Activated T-cell treated with anti-CD3 and anti-CD28 coated beads, Interleukin-2, amount 50 U/mL, for 1 hour (primary cell): ENCODE measurements around the gene WWOX.

ENCODE experiments used
- DNase-seq: peaks from one replicate; pipeline ENCODE4 v3.0.0-alpha.2; 2020

The WWOX gene

DNA sequence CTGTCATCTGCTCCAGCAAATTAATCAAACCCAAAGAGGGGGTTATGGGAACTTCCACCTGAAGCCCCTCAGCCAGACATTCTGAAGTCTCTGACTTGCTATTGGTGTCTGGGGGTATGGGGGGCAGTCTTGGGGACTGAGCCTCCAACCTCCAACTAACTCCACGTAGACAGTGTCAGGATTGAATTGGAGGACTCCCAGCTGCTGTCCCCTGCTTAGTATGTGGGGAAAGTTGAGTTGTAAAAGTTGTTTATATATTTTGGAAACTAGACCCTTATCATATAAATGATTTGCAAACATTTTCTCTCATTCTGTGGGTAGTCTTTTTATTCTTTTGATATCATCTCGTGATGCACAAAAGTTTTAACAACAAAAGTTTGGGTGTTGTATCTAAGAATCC is 689.2 kb downstream of the WWOX start:
- DNase-seq: no peak

GRCh38 chr16:78789561-78789960 is 690.1 kb downstream of the WWOX start:
- DNase-seq: no peak

DNA sequence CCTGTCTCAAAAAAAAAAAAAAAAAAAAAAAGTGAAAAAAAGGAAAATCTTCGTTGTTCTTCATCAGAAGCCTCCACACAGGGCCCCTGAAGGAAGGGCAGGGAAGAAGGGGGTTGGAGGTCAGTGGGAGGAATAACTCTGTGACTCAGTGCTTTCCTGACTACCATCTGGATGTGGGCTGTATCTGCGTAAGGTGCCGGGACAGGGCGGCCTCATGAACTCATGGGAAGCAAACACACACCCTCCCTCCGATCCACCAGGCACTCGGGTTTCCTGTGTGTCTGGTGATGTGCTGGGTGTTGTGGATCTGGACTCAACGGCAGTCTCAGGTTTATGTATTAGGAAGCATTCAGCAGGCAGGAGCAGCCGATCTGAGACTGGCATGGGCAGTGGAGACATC is 691.6 kb downstream of the WWOX start:
- DNase-seq: no peak

DNA sequence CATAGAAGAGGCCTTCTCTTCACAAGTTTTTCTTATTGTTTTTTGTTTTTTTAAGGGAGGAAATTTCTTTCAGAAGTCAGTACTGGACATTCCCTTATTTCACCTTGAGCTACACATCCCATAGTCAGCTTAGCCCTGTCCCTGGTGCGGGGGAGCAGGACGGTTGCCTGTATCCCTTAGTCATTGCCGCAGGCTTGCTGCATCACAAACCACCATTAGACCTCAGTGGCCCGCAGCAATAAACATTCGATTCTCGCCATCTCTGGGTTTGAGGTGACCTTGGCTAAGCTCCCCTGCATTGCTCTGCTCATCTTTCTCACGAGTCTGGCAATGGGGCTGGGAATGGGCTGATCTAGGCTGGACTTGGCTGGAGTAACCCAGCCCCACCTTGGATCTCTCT is 692.5 kb downstream of the WWOX start:
- DNase-seq: no peak

DNA sequence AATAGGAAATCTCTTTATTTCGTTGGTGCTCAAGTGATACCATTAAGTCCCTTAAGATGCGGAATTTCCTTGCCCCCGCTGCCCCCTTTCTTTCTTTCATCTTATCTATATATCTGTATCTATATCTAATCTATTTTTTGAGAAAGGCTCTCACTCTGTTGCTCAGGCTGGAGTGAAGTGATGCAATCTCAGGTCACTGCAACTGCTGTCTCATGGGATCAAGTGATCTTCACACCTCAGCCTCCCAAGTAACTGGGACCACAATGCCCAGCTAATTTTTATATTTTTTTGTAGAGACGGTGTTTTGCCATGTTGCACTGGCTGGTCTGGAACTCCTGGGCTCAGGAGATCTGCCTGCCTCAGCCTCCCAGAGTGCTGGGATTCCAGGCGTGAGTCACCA is 693.5 kb downstream of the WWOX start:
- no peak for DNase-seq

GRCh38 chr16:78794581-78795250 is 695.3 kb downstream of the WWOX start:
- no peak for DNase-seq

DNA sequence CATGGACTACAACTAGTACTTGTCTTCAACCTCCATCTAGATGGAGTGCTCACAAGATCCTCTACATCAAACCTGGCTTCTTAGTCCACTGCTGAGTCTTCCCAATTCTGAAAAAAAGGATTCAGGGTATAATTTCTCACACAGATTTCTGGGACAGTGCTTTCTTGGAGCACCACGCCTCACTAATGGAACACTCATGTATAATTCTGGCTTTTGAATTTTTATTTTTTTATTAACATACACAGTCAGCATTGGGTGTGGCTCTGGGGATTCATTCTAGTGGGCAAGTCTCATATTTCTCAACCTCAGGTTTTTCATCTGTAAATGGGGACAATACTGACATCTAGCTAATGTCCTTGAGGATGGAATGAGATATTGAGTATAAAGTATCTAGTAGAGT is 696.0 kb downstream of the WWOX start:
- DNase-seq: no peak

DNA sequence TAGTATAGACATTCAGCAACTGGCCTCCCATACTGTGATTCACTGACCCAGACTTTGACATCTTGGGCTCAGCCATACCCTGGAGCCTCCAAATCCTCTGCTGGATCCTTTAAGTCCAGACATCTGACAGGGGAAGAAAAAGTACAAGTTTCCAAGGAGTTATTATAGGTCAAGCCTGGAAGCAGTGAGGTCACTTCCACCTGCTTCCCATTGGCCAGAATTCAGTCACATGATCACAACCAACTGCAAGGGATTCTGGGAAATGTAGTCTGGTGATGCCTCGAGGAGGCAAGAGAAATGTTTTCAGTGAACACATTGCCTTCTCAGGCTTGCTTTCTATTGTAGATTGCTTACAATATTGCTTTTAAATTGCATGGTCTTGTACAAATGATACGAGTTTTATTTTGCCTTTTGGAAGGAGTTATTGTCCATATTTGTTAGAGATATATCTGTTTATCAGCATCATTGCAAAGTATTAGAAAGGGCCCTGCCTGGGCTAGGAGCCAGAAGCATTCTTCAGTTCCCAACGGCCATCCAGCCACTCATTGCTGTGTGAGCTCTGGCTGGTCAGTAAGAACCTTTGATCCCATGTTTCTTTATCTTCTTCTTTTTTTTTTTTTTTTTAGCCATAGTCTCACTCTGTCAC is 696.9 kb downstream of the WWOX start:
- no peak for DNase-seq

DNA sequence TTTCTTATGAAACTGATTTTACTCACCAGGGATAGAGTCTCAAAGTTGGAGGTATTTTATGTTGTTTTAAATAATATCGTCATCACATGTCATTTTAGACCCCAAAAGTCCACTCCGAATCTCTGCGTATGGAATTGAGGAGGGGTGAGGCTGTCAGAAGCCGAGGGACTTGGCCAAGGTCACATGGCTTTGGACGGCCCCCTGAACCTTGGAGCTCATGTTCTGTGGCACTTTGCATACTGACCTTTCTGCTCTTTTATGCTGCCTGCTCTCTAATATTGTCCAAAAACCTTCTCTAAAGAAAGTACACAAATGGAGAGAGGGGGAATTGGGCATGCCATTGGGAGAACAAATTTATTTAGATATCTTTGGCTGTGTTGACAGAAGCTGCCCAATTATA is 700.0 kb downstream of the WWOX start:
- no peak for DNase-seq

- DNase-seq: no peak
Observed at GRCh38 chr16:78800523-78800922, 701.1 kb downstream of the WWOX start.

DNA sequence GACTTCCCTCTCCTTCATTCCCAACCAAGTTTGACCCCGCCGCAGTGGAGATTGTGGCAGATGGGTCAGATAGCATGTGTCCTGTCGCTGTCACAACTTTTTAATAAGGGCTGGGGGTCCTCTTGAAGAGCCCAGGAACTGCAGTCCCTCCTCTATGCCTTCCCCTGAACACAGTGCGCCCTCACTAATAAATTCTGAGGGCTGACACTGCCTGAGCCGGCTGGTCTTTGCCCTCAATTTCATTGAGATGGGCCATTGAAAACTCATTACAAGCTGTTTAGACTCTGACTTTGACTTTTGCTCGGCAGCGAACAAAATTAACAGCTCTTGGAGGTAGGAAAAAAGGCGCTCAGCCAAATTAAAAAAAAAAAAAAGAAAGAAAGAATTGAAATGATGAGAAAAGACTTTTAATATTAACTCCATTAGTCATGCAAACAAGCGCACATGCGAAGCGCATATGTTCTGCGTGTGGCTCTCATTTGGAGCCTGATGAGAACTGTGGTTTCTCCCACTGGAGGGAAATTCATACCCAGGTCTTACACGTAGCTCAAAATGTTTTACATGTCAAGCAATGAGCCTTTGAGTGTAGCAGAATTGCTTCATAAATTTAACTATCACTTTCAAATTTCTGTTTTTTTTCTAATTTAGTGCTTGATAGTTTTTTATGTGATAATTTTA is 704.7 kb downstream of the WWOX start:
- DNase-seq: no peak

- DNase-seq: no peak
Observed at GRCh38 chr16:78805556-78805955, 706.1 kb downstream of the WWOX start.

- DNase-seq: no peak
Observed at GRCh38 chr16:78811247-78811646, 711.8 kb downstream of the WWOX start.

GRCh38 chr16:78812582-78812981 is 713.1 kb downstream of the WWOX start:
- no peak for DNase-seq

- DNase-seq: no peak
Observed at GRCh38 chr16:78813661-78814311, 714.3 kb downstream of the WWOX start.

DNA sequence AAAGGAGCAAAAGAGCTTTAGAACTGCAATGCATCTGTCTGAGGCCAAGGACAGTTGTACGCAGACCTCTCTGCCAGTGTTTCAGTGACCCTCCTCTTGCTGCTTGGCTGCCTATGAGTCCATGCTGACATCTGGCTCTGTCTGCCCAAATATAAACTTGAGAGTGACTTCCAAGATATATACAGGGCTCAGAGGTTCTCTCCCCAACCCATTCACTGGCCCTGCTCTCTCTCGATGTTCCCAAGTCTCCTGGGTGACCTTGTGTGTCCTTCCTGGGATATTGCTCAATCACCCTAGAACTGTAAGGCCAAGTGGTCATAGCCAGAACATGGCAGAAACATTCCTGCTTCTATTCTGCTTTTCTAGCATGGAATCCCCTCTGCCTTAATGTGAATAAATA is 716.3 kb downstream of the WWOX start:
- DNase-seq: no peak

DNA sequence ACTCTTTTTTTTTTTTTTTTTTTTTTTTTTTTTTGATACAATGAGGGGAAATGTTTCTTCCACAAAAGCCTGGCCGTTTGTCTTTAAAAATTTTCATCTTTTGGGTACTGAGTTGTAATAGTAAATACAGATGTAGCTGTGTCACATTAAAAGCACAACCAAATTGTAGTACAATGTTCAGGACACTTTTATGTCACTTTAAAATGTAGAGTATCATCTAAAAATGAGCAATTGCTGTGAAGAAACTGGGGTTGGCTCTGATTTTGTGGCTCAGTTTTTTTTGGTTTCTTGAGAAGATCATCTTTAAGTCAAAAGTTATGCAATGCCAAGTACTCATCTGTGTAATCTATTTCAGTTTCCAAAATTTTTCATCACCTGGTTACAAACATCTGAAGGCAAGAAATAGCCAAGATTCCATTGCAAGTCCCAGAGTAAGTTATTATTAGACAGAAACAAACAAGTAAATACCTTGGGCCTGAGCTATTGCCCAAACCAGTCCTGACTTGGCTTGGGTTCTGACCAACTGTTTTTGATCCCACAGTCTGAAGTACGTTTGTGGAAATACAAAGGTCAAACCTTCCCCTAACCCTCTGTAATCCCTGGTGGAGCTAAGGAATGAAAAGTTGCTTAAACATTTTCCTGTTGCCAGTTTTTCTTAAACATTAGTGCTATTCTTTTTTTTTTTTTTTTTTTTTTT is 717.2 kb downstream of the WWOX start:
- no peak for DNase-seq

- no peak for DNase-seq
Observed at GRCh38 chr16:78817200-78817739, 717.8 kb downstream of the WWOX start.

DNA sequence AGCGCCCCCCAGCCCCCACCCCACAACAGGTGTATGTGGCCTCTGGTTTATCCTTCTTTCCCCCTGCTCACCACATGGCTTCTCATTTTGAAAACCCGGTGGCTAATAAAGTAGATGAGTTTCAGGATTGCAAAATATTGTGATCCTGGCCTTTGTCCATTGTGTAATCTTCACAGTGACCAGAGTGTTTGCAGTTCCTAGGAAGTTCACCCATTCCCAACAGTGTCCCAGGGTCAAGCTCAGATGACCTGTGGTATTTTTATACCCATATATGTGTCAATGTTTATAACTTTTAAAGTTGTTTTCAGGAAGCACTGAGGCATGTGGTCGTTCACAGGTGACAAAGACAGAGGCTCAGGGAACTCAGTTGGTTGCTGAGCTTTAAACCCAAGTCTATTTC is 721.9 kb downstream of the WWOX start:
- DNase-seq: no peak

- DNase-seq: no peak
Observed at GRCh38 chr16:78822509-78822908, 723.1 kb downstream of the WWOX start.

- DNase-seq: no peak
Observed at GRCh38 chr16:78823027-78823426, 723.6 kb downstream of the WWOX start.

DNA sequence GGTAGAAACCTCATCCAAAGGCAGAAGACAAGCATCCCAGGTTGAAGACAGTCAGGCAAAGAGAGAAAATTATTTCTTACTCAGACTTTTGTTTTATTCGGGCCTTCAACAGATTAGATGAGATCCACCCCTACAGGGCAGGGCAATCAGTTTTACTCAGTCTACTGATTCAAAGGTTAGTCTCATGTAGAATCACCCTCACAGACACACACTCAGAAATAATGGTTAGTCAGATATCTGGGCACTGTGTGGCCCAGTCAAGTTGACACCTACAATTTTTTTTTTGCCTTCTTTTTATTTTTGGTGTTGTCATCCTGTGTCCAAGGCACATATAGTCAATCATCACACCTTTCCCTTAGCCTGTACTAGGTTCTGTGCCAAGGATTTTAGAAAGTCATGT is 729.8 kb downstream of the WWOX start:
- DNase-seq: no peak

DNA sequence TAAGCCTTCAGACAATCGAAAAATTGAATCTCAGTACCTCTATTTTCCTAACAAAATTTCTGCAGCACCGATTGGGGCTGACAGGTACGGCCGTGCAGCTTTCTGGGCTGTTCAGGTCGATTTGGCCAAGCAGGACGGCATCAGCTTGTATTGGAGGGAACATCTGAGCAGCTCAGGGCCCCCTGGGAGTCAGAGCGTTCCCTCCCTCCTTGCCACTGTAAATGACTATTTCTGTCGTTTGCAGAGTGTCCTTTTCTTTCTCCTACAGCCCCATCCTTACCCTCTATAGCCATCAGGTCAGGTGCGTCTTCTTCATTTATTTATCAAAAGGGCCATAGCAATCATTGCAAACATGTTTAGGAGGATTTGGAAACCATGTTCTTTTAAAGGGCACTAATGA is 731.1 kb downstream of the WWOX start:
- DNase-seq: no peak
